GM10266 (cell line): ENCODE data around the gene ZNF883.
"Not testable (repeated sequence)": the region's sequence is repeated elsewhere in the genome, so short reads cannot be mapped to it uniquely, and the experiment has no call there.

Source experiments
- DNase-seq: peaks from one replicate; pipeline ENCODE4 v3.0.0; 2012; ENCODE audit errors: extremely low spot score
- CTCF ChIP-seq: IDR thresholded peaks from 2 replicates; pipeline ENCODE4 v1.5.1; 2012; ENCODE audit warnings: mild to moderate bottlenecking, low read depth; ENCODE audit not compliant: control insufficient read depth, insufficient read depth; ENCODE audit errors: missing control alignments

The ZNF883 gene

GRCh38 chr9:113011911-113012381 is at the start of gene ZNF883:
ZNF883 (minus strand) TSS chr9:113012192.
- DNase-seq = no peak
- no peak for TF ChIP-seq CTCF

GRCh38 chr9:113061072-113061850 is 49.3 kb upstream of the ZNF883 start:
- DNase-seq = not testable (repeated sequence)

- not testable (repeated sequence) for DNase-seq
Observed at GRCh38 chr9:113059581-113060284, 47.7 kb upstream of the ZNF883 start.

- no peak for TF ChIP-seq CTCF
- DNase-seq = no peak
Observed at GRCh38 chr9:113057193-113057592, 45.2 kb upstream of the ZNF883 start.

- TF ChIP-seq CTCF = no peak
- DNase-seq = peak; percentile 64
Observed at GRCh38 chr9:113056191-113057106, 44.5 kb upstream of the ZNF883 start, which contains the start of gene ZFP37. ZFP37 (minus strand) TSS chr9:113056724; CDS start chr9:113056688, 36 bp downstream.

GRCh38 chr9:113042884-113043657 is 31.1 kb upstream of the ZNF883 start:
- no peak for DNase-seq
- TF ChIP-seq CTCF = no peak

- DNase-seq = no peak
- TF ChIP-seq CTCF = no peak
Observed at GRCh38 chr9:113026200-113026599, 14.2 kb upstream of the ZNF883 start.
